HG02884 (cell line): ENCODE measurements around the gene RHOG.
A peak's percentile ranks its signal among the peaks of the same experiment; 100 is the strongest.

Experiments used
- ATAC-seq: cut with Tn5 transposase; IDR thresholded peaks from one replicate; pipeline ENCODE4 v1.9.1; 2021; ENCODE audit warnings: mild to moderate bottlenecking, moderate library complexity; ENCODE audit not compliant: unreplicated experiment

RHOG gene

GRCh38 chr11:3840870-3841425, at the start of gene RHOG:
Gene RHOG (minus strand): TSS chr11:3840959. CDS start chr11:3828138, 12,821 bp downstream.
- peak; percentile 40 for ATAC-seq

- ATAC-seq = no peak
Measured at GRCh38 chr11:3890014-3890413, 49.3 kb upstream of the RHOG start.

- no peak for ATAC-seq
Measured at GRCh38 chr11:3888876-3889275, 48.1 kb upstream of the RHOG start.

GRCh38 chr11:3886985-3887384, 46.2 kb upstream of the RHOG start:
- ATAC-seq = no peak

- no peak for ATAC-seq
Measured at GRCh38 chr11:3885855-3886254, 45.1 kb upstream of the RHOG start.

- ATAC-seq = no peak
Measured at GRCh38 chr11:3882655-3883054, 41.9 kb upstream of the RHOG start.

GRCh38 chr11:3880724-3881123, 40.0 kb upstream of the RHOG start:
- no peak for ATAC-seq

- ATAC-seq = peak; percentile 12
Measured at GRCh38 chr11:3879967-3880542, 39.3 kb upstream of the RHOG start.

- ATAC-seq = peak; percentile 46
Measured at GRCh38 chr11:3879216-3879966, 38.6 kb upstream of the RHOG start.

GRCh38 chr11:3878258-3878584, 37.5 kb upstream of the RHOG start:
- ATAC-seq = no peak

- no peak for ATAC-seq
Measured at GRCh38 chr11:3877364-3878257, 36.9 kb upstream of the RHOG start.

GRCh38 chr11:3876613-3877012, 35.9 kb upstream of the RHOG start:
- no peak for ATAC-seq

GRCh38 chr11:3873712-3874349, 33.1 kb upstream of the RHOG start:
- no peak for ATAC-seq

- ATAC-seq = peak; percentile 56
Measured at GRCh38 chr11:3867209-3868091, 26.7 kb upstream of the RHOG start.

- no peak for ATAC-seq
Measured at GRCh38 chr11:3866836-3867208, 26.1 kb upstream of the RHOG start.

GRCh38 chr11:3866206-3866605, 25.4 kb upstream of the RHOG start:
- ATAC-seq = peak; percentile 45

GRCh38 chr11:3865388-3866193, 24.8 kb upstream of the RHOG start:
- no peak for ATAC-seq

GRCh38 chr11:3861683-3862082, 20.9 kb upstream of the RHOG start:
- ATAC-seq = no peak

- ATAC-seq = peak; percentile 29
Measured at GRCh38 chr11:3860898-3861393, 20.2 kb upstream of the RHOG start.
